Measurements from ENCODE around the gene RIPK4.

GRCh38 chr21:41795726-41796125 lies 28.9 kb upstream of the RIPK4 start:
- TF ChIP-seq YY1 (IDR thresholded peaks at IDR 0.05) (no peak), SP1 (IDR thresholded peaks at IDR 0.05) (no peak), GABPA (IDR thresholded peaks at IDR 0.05 in 1 of 2, conservative IDR thresholded peaks at IDR 0.05 in 1 of 2) (no peak), EGR1 (IDR thresholded peaks at IDR 0.05; ENCODE audit: low read depth in 2 of 2) (no peak), JUND (IDR thresholded peaks at IDR 0.05) (no peak), REST (IDR thresholded peaks at IDR 0.05) (no peak), TAF1 (conservative IDR thresholded peaks at IDR 0.05) (no peak), RAD21 (IDR thresholded peaks at IDR 0.05) (no peak), HNF4G (IDR thresholded peaks at IDR 0.05) (no peak)
- TF ChIP-seq, protein P1, sequence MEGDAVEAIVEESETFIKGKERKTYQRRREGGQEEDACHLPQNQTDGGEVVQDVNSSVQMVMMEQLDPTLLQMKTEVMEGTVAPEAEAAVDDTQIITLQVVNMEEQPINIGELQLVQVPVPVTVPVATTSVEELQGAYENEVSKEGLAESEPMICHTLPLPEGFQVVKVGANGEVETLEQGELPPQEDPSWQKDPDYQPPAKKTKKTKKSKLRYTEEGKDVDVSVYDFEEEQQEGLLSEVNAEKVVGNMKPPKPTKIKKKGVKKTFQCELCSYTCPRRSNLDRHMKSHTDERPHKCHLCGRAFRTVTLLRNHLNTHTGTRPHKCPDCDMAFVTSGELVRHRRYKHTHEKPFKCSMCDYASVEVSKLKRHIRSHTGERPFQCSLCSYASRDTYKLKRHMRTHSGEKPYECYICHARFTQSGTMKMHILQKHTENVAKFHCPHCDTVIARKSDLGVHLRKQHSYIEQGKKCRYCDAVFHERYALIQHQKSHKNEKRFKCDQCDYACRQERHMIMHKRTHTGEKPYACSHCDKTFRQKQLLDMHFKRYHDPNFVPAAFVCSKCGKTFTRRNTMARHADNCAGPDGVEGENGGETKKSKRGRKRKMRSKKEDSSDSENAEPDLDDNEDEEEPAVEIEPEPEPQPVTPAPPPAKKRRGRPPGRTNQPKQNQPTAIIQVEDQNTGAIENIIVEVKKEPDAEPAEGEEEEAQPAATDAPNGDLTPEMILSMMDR (IDR thresholded peaks at IDR 0.05; ENCODE audit: low read depth, low read length, missing input control), result no peak
- TF ChIP-seq, protein P2, sequence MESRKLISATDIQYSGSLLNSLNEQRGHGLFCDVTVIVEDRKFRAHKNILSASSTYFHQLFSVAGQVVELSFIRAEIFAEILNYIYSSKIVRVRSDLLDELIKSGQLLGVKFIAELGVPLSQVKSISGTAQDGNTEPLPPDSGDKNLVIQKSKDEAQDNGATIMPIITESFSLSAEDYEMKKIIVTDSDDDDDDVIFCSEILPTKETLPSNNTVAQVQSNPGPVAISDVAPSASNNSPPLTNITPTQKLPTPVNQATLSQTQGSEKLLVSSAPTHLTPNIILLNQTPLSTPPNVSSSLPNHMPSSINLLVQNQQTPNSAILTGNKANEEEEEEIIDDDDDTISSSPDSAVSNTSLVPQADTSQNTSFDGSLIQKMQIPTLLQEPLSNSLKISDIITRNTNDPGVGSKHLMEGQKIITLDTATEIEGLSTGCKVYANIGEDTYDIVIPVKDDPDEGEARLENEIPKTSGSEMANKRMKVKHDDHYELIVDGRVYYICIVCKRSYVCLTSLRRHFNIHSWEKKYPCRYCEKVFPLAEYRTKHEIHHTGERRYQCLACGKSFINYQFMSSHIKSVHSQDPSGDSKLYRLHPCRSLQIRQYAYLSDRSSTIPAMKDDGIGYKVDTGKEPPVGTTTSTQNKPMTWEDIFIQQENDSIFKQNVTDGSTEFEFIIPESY (IDR thresholded peaks at IDR 0.05), result no peak
- TF ChIP-seq, protein P3, sequence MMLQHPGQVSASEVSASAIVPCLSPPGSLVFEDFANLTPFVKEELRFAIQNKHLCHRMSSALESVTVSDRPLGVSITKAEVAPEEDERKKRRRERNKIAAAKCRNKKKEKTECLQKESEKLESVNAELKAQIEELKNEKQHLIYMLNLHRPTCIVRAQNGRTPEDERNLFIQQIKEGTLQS (IDR thresholded peaks at IDR 0.05), result no peak
- TF ChIP-seq, protein P4, sequence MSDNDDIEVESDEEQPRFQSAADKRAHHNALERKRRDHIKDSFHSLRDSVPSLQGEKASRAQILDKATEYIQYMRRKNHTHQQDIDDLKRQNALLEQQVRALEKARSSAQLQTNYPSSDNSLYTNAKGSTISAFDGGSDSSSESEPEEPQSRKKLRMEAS (IDR thresholded peaks at IDR 0.05), result no peak
